Right lung (tissue), 10 donors: ENCODE measurements around the gene IRF2BP1. TPM values are rescaled to one million over a fixed set of nuclear protein-coding genes. Genes with fewer than 3 reads are reported as not detected.

Source experiments
- DNase-seq, 2 donors: peaks; one replicate each; pipeline ENCODE4 v3.0.0-alpha.2; 2013
- long read RNA-seq, 8 donors: transcript quantifications; one replicate each; lab custom pipeline, GENCODE V29; 2026
- polyA plus RNA-seq, 5 donors: library from polyadenylated mRNA; unstranded; fragments of 120-200 nt; gene quantifications; one replicate each; pipeline versions ENCODE4 v1.2.1 to v1.2.3, GENCODE V29; 2013; ENCODE audit warnings: inconsistent platforms in 1 of 5, low replicate concordance in 1 of 5; ENCODE audit not compliant: insufficient read length in 5 of 5, insufficient read depth in 1 of 5

The IRF2BP1 gene
- 10 to 100 TPM; 12.1 to 33.4 (median 15.8) TPM for polyA plus RNA-seq
- long read RNA-seq, donor 1, transcript IRF2BP1-201 (1 exons, 2,564 nt), result major isoform, 40 of 40 reads
- long read RNA-seq, donor 1, partial matches to known transcripts, result 0 of 40 reads
- long read RNA-seq, donor 1, other reads (novel, unspliced or antisense), result 0 of 40 reads
- long read RNA-seq, donor 2, transcript IRF2BP1-201 (1 exons, 2,564 nt), result major isoform, 15 of 15 reads
- long read RNA-seq, donor 2, partial matches to known transcripts, result 0 of 15 reads
- long read RNA-seq, donor 2, other reads (novel, unspliced or antisense), result 0 of 15 reads
- long read RNA-seq, donor 3, transcript IRF2BP1-201 (1 exons, 2,564 nt), result major isoform, 19 of 19 reads
- long read RNA-seq, donor 3, partial matches to known transcripts, result 0 of 19 reads
- long read RNA-seq, donor 3, other reads (novel, unspliced or antisense), result 0 of 19 reads
- long read RNA-seq, donor 4, transcript IRF2BP1-201 (1 exons, 2,564 nt), result major isoform, 21 of 21 reads
- long read RNA-seq, donor 4, partial matches to known transcripts, result 0 of 21 reads
- long read RNA-seq, donor 4, other reads (novel, unspliced or antisense), result 0 of 21 reads
- long read RNA-seq, donor 5, transcript IRF2BP1-201 (1 exons, 2,564 nt), result major isoform, 28 of 28 reads
- long read RNA-seq, donor 5, partial matches to known transcripts, result 0 of 28 reads
- long read RNA-seq, donor 5, other reads (novel, unspliced or antisense), result 0 of 28 reads
- long read RNA-seq, donor 6, transcript IRF2BP1-201 (1 exons, 2,564 nt), result major isoform, 20 of 20 reads
- long read RNA-seq, donor 6, partial matches to known transcripts, result 0 of 20 reads
- long read RNA-seq, donor 6, other reads (novel, unspliced or antisense), result 0 of 20 reads
- long read RNA-seq, donor 7, transcript IRF2BP1-201 (1 exons, 2,564 nt), result major isoform, 33 of 33 reads
- long read RNA-seq, donor 7, partial matches to known transcripts, result 0 of 33 reads
- long read RNA-seq, donor 7, other reads (novel, unspliced or antisense), result 0 of 33 reads
- long read RNA-seq, donor 8, transcript IRF2BP1-201 (1 exons, 2,564 nt), result major isoform, 7 of 7 reads
- long read RNA-seq, donor 8, partial matches to known transcripts, result 0 of 7 reads
- long read RNA-seq, donor 8, other reads (novel, unspliced or antisense), result 0 of 7 reads

GRCh38 chr19:45885556-45886426 is at the start of gene IRF2BP1:
Gene IRF2BP1, minus strand, starts transcription at chr19:45886141. Its CDS starts 367 bp downstream, at chr19:45885774.
- peak; percentile 85 to 88 for DNase-seq

- no peak for DNase-seq
These were observed 49.3 kb upstream of the IRF2BP1 start for GRCh38 chr19:45935267-45935666.

DNA sequence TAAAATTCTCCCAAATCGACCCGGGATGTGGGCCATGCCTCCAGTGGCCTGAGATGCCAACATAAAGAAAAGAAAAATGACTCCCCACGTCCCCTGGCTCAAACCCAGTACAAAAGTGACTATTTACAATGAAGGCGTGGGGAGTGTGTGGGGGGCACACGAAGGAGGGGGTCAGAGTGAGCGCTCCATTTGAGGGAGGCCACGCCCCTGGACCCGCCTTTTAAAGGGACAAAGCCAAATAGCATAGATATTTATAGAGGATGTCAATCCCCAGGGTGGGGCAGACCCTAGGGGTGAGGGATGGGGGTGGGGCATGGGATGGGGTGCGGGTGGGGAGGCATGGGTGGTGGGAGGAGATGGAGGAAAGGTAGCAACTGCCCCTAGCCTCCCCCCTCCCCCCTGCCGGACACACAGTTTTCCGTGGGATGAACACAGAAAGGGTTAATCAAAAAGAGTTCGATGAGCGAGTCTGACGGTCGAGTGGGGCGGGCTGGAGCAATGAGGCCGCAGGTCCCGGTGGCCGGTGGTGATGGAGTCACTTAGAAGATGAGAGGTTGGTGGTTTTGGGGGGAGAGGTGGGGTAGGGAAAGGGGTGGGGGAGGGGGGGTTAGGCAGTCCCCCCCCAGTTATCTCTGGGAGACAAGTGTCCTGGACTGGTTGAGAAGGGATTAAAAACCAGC is 48.8 kb upstream of the IRF2BP1 start:
- DNase-seq, result no peak

DNA sequence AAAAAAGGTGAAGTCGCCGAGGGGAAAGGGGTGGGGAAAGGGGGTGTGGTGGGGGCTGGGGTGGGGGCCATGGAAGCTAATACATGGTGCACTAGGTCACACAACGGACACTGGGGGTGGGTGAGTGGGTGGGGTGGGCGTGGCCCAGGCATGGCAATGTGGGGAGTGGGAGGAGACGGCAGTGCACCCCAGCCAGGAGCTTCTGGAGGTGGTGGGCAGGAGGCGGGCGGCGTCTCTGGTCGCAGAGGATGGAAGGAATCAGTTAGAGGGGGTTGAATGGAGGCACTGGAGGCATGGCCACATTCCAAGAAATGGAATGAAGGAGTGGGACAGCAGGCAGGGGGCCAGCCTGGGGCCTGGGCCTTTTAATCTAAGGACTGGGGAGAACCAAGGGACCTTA is 47.8 kb upstream of the IRF2BP1 start:
- DNase-seq, result no peak

GRCh38 chr19:45931055-45931454 is 45.1 kb upstream of the IRF2BP1 start:
- no peak for DNase-seq

GRCh38 chr19:45929247-45929646 is 43.3 kb upstream of the IRF2BP1 start:
- no peak for DNase-seq

GRCh38 chr19:45927565-45928261 is 41.8 kb upstream of the IRF2BP1 start:
- peak; percentile 78 to 86 for DNase-seq

- no peak for DNase-seq
These were observed 39.0 kb upstream of the IRF2BP1 start for GRCh38 chr19:45924891-45925447.

- no peak for DNase-seq
These were observed 36.3 kb upstream of the IRF2BP1 start for GRCh38 chr19:45922281-45922680.

GRCh38 chr19:45920458-45920857 is 34.5 kb upstream of the IRF2BP1 start:
- no peak for DNase-seq

DNA sequence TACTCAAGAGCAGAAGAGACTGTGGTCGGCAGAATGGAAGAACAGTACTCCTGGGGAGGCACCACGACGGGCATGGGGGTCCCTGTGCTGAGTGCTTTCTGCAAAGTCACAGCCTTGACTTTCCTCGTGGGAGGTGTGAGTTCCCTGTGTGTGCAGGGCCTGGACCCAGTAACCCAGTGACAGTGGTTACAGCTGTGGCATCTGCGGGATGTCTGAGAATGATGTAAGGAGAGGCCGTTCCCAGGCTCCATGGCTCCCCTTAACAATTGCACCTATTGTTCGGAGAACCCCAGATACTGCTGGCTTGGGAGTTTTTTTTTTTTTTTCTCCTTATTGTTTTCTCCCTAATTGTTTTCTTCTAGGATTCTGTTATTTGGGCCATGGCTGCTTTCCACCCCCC is 33.7 kb upstream of the IRF2BP1 start:
- no peak for DNase-seq

- no peak for DNase-seq
These were observed 32.8 kb upstream of the IRF2BP1 start for GRCh38 chr19:45918721-45919120.

DNA sequence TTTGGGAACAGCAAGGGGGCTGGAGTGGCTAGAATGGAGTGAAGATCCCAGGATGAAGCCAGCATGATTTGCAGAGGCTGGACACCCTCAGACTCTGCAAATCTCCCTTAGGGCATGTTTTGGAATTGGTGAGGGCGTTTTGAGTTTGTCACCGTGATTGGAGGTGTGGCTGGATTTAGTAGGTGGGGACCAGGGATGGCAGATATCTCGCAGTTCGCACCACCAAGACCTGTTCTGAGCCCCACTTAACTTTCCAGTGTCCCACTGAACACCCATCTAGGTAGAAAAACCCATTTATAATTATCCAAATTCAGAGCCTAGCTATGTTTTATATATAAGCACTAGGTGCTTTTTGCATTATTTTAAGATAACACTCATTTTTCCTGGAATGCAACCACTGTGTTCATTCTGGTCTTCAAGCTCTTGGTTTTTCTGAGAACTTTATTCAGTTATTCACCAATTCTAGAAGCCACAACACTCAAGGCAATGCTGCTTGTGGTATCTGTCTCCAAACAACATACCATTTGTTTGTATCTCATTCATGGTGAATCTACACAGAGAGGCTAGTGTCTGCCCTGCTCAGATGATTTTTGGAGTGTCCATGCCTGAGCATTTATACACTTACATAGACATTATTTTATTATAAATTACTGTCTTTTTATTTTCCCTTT is 31.6 kb upstream of the IRF2BP1 start:
- no peak for DNase-seq

DNA sequence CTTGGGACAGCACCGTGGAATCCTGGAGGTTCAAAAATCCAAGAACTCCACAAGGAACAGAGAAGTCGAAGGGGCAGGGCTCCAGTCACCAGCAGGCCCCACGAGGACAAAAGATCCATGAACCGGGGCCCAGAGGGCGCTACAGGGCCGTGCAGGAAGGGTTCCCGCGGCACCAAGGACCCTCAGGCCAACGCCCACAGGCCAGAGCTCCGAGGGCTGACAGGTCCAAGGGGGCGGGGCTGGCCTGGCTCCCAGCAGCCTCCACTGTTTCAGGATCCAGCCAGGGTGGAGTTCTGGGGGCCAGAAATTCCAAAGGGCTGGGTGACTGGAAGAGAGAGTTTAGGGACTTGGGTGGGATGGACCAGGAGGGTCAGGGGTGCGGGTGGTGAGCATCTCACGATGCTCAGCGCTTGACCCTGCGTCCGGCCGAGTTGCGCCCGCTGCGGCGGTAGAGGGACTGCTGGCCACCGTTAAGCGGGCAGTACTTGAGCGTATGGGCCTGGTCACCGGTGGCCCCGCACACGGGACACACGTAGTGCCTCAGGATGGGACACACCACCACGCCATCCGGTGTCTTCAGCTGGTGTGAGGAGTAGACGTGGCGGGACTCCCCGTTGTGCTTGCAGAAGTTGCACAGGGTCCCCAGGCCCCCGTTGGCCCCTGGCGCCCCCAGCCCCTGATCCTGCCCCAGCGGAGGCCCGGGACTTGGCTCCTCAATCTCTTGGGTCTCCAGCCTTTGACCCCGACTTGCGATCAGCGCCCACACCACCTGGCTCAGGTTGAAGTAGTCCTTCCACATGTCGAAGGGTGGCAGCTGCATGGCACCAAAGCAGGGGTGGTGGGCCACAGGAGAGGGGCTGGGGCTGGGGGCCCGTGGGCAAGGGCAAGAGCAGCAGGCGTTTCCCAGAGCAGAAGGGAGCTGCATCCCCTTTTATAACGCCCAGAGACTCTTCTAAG is 28.2 kb upstream of the IRF2BP1 start, which contains the start of gene NANOS2:
NANOS2 (minus strand) TSS at position 905 of the 957 bp plus-strand sequence; CDS start at position 820, 85 bp downstream.
- DNase-seq, result no peak

GRCh38 chr19:45911291-45911690 is 25.4 kb upstream of the IRF2BP1 start:
- DNase-seq, result no peak

- no peak for DNase-seq
These were observed 23.0 kb upstream of the IRF2BP1 start for GRCh38 chr19:45908956-45909355.

GRCh38 chr19:45906221-45906620 is 20.3 kb upstream of the IRF2BP1 start:
- no peak for DNase-seq

DNA sequence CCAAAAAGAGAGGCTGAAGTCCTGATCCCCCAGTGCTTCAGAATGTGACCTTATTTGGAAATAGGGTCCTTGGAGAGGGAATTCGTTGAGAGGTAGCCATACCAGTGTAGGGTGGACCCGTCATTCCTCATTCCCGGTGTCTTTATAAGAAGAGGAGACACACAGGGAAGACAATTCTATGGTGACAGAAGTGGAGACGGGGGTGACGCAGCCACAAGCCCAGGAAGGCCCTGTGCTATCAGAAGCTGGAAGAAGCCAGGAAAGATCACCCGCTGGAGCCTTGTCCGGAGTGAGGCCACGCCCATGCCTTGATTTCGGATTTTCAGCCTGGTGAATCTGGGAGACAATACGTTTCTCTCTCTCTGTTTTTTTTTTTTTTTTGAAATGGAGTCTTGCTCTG is 19.1 kb upstream of the IRF2BP1 start:
- no peak for DNase-seq
